ENCODE data around the gene IRF6. TPM values are rescaled to one million over a fixed set of nuclear protein-coding genes. Genes with fewer than 3 reads are reported as not detected.
A peak's percentile ranks its signal among the peaks of the same experiment; 100 is the strongest.

IRF6 gene
- total RNA-seq, 1 donor from 2014 or later: 18.2 TPM

- Histone ChIP-seq H3K9me3 (no peaks in the 10 kb centered on the region), H3K36me3 (peaks cover 55% of the 10 kb centered on the region), H3K27ac (no peak overlapping the region), H3K27me3 (ENCODE audit: low read depth) (no peaks in the 10 kb centered on the region), H3K4me3 (no peak overlapping the region), H3K4me1 (peaks cover 11% of the 10 kb centered on the region)
- DNase-seq (no peak), ATAC-seq (no peak)
- TF ChIP-seq CTCF (IDR thresholded peaks at IDR 0.05): no peak
- intact Hi-C loops (cut with DNase I): no loop called here
Observed at GRCh38 chr1:209830722-209831121, 24.8 kb upstream of the IRF6 start.

- ATAC-seq: no peak
- no peak for DNase-seq
- TF ChIP-seq CTCF (IDR thresholded peaks at IDR 0.05): no peak
- Histone ChIP-seq H3K27ac (no peak overlapping the region), H3K9me3 (no peaks in the 10 kb centered on the region), H3K36me3 (peaks cover 45% of the 10 kb centered on the region), H3K27me3 (ENCODE audit: low read depth) (no peaks in the 10 kb centered on the region), H3K4me1 (peaks cover 11% of the 10 kb centered on the region), H3K4me3 (no peak overlapping the region)
- intact Hi-C loops (cut with DNase I): no loop called here
Observed at GRCh38 chr1:209829716-209830115, 23.8 kb upstream of the IRF6 start.

GRCh38 chr1:209827384-209828262 lies 21.7 kb upstream of the IRF6 start, which contains the start of gene UTP25:
Gene UTP25, plus strand, starts transcription at chr1:209827972. Its CDS starts 92 bp downstream, at chr1:209828064.
- peak; percentile 71 for TF ChIP-seq CTCF (IDR thresholded peaks at IDR 0.05)
- ATAC-seq: peak; percentile 93 to 99
- Histone ChIP-seq H3K4me3 (peak within 1 kb of the TSS; percentile 78), H3K27me3 (ENCODE audit: low read depth) (no peaks in the 10 kb centered on the region), H3K36me3 (peaks cover 24% of the 10 kb centered on the region), H3K9me3 (no peaks in the 10 kb centered on the region), H3K4me1 (peaks cover 11% of the 10 kb centered on the region), H3K27ac (peak within 1 kb of the TSS; percentile 73)
- intact Hi-C loops (cut with DNase I): no loop called here
- peak; percentile 96 for DNase-seq

GRCh38 chr1:209825591-209826434 lies 19.9 kb upstream of the IRF6 start:
- Histone ChIP-seq H3K27ac (no peak overlapping the region), H3K9me3 (no peaks in the 10 kb centered on the region), H3K4me3 (no peak overlapping the region), H3K4me1 (peaks cover 11% of the 10 kb centered on the region), H3K36me3 (peaks cover 6% of the 10 kb centered on the region), H3K27me3 (ENCODE audit: low read depth) (no peaks in the 10 kb centered on the region)
- TF ChIP-seq CTCF (IDR thresholded peaks at IDR 0.05): no peak
- DNase-seq: no peak
- no peak for ATAC-seq
- intact Hi-C loops (cut with DNase I): no loop called here

- intact Hi-C loops (cut with DNase I): no loop called here
- DNase-seq: no peak
Observed at GRCh38 chr1:209823143-209824041, 17.4 kb upstream of the IRF6 start.

More at GRCh38 chr1:209823143-209824041, 17.4 kb upstream of the IRF6 start:
- H3K27me3 ChIP-seq (ENCODE audit: low read depth): peaks cover 7% of the 10 kb centered on the region
- H3K36me3 ChIP-seq: no peaks in the 10 kb centered on the region
- H3K9me3 ChIP-seq: no peaks in the 10 kb centered on the region
- peak; percentile 58 to 64 for ATAC-seq
- peak; percentile 71 for TF ChIP-seq CTCF (IDR thresholded peaks at IDR 0.05)
- no peak overlapping the region for H3K27ac ChIP-seq
- H3K4me1 ChIP-seq: no peaks in the 10 kb centered on the region
- no peak overlapping the region for H3K4me3 ChIP-seq

All from lower lobe of right lung (tissue), 2 donors.